ENCODE results near the gene ARHGAP24.

The ARHGAP24 gene

GRCh38 chr4:85520765-85521749 is 46.1 kb downstream of the ARHGAP24 start:
- no peak for DNase-seq

- no peak for DNase-seq
These were observed 47.3 kb downstream of the ARHGAP24 start for GRCh38 chr4:85522277-85522676.

GRCh38 chr4:85522836-85523235 is 47.9 kb downstream of the ARHGAP24 start:
- DNase-seq, result no peak

GRCh38 chr4:85527815-85528214 is 52.9 kb downstream of the ARHGAP24 start:
- DNase-seq, result no peak

- no peak for DNase-seq
These were observed 56.8 kb downstream of the ARHGAP24 start for GRCh38 chr4:85531560-85532341.

- DNase-seq, result no peak
These were observed 59.2 kb downstream of the ARHGAP24 start for GRCh38 chr4:85534120-85534519.

GRCh38 chr4:85543832-85544231 is 68.9 kb downstream of the ARHGAP24 start:
- no peak for DNase-seq

GRCh38 chr4:85544751-85545150 is 69.8 kb downstream of the ARHGAP24 start:
- no peak for DNase-seq

GRCh38 chr4:85548116-85548515 is 73.2 kb downstream of the ARHGAP24 start:
- no peak for DNase-seq

GRCh38 chr4:85548841-85549240 is 73.9 kb downstream of the ARHGAP24 start:
- no peak for DNase-seq

GRCh38 chr4:85555206-85555605 is 80.3 kb downstream of the ARHGAP24 start:
- DNase-seq, result no peak

GRCh38 chr4:85556283-85556682 is 81.3 kb downstream of the ARHGAP24 start:
- no peak for DNase-seq

GRCh38 chr4:85557016-85557901 is 82.3 kb downstream of the ARHGAP24 start:
- no peak for DNase-seq

- DNase-seq, result no peak
These were observed 91.0 kb downstream of the ARHGAP24 start for GRCh38 chr4:85565761-85566480.

- DNase-seq, result no peak
These were observed 94.9 kb downstream of the ARHGAP24 start for GRCh38 chr4:85569730-85570299.

- no peak for DNase-seq
These were observed 95.4 kb downstream of the ARHGAP24 start for GRCh38 chr4:85570388-85570787.

- no peak for DNase-seq
These were observed 96.1 kb downstream of the ARHGAP24 start for GRCh38 chr4:85571008-85571407.

- no peak for DNase-seq
These were observed 98.3 kb downstream of the ARHGAP24 start for GRCh38 chr4:85573270-85573669.

- DNase-seq, result no peak
These were observed 102.4 kb downstream of the ARHGAP24 start for GRCh38 chr4:85577307-85577706.

- DNase-seq, result no peak
These were observed 105.0 kb downstream of the ARHGAP24 start for GRCh38 chr4:85579942-85580341.

GRCh38 chr4:85580489-85580888 is 105.5 kb downstream of the ARHGAP24 start:
- DNase-seq, result no peak

GRCh38 chr4:85587952-85588351 is 113.0 kb downstream of the ARHGAP24 start:
- no peak for DNase-seq
